Activated naive CD4-positive, alpha-beta T cell treated with anti-CD3 and anti-CD28 coated beads for 36 hours (primary cell): Measurements from ENCODE around the gene IGFBP2. TPM values are rescaled to one million over a fixed set of nuclear protein-coding genes. Genes with fewer than 3 reads are reported as not detected.
A peak's percentile ranks its signal among the peaks of the same experiment; 100 is the strongest.

Experiments used
- CTCF ChIA-PET: fragments of 350-600 bp; sonication (Branson Sonifier 250); formaldehyde crosslinking; loops from one replicate; lab custom pipeline; 2021; ENCODE audit warnings: antibody characterized with exemption; lab: Charles Lee
- DNase-seq: peaks from one replicate; pipeline ENCODE4 v3.0.0-alpha.2; 2020
- H3K27ac Mint-ChIP-seq: one replicate; pipeline ENCODE4 v1.8.0; 2021; ENCODE audit warnings: mild to moderate bottlenecking, mixed read lengths
- H3K27me3 Mint-ChIP-seq: one replicate; pipeline ENCODE4 v1.8.0; 2021; ENCODE audit warnings: low read depth, mixed read lengths
- H3K36me3 Mint-ChIP-seq: one replicate; pipeline ENCODE4 v1.8.0; 2021; ENCODE audit warnings: low read depth, mixed read lengths
- H3K4me1 Mint-ChIP-seq: one replicate; pipeline ENCODE4 v1.8.0; 2021; ENCODE audit warnings: low read depth, mixed read lengths
- H3K4me3 Mint-ChIP-seq: one replicate; pipeline ENCODE4 v1.8.0; 2021; ENCODE audit warnings: mild to moderate bottlenecking, moderate library complexity, mixed read lengths
- H3K9me3 Mint-ChIP-seq: one replicate; pipeline ENCODE4 v1.8.0; 2021; ENCODE audit warnings: mixed read lengths
- intact Hi-C: fragments of 100-400 bp; cut with micrococcal nuclease; formaldehyde crosslinking; loops from one replicate; pipeline ENCODE4 v1.15.1; 2023
- total RNA-seq, 2 experiments: library from RNA; stranded (reverse); gene quantifications; one replicate each; pipeline ENCODE4 v1.2.3, GENCODE V29; 2021

Gene IGFBP2
- total RNA-seq, 2 experiments from 2014 or later: 2.4 to 2.7 TPM

- CTCF ChIA-PET: no interaction called here
- intact Hi-C loops: no loop called here
- Mint-ChIP-seq H3K27ac (no peak overlapping the region), H3K27me3 (no peaks in the 10 kb centered on the region), H3K9me3 (no peaks in the 10 kb centered on the region), H3K4me3 (no peak overlapping the region), H3K36me3 (no peaks in the 10 kb centered on the region), H3K4me1 (peaks cover 9% of the 10 kb centered on the region)
- DNase-seq: no peak
Measured at GRCh38 chr2:216618785-216619184, 14.4 kb upstream of the IGFBP2 start.

- Mint-ChIP-seq H3K27me3 (no peaks in the 10 kb centered on the region), H3K4me3 (no peak overlapping the region), H3K27ac (peak overlapping the region; percentile 75), H3K9me3 (no peaks in the 10 kb centered on the region), H3K4me1 (peaks cover 9% of the 10 kb centered on the region), H3K36me3 (no peaks in the 10 kb centered on the region)
- DNase-seq: peak; percentile 54
- CTCF ChIA-PET: no interaction called here
- intact Hi-C loops: no loop called here
Measured at GRCh38 chr2:216619411-216620393, 13.5 kb upstream of the IGFBP2 start.

- H3K27me3 Mint-ChIP-seq: no peaks in the 10 kb centered on the region
- CTCF ChIA-PET: interaction anchor here (1.2 kb wide), 1 partner anchor 111 kb away, joined by 3 read pairs; no protein-coding TSS in a partner anchor
- no peak overlapping the region for H3K4me3 Mint-ChIP-seq
- no peaks in the 10 kb centered on the region for H3K36me3 Mint-ChIP-seq
- H3K9me3 Mint-ChIP-seq: no peaks in the 10 kb centered on the region
- H3K27ac Mint-ChIP-seq: no peak overlapping the region
- intact Hi-C loops: no loop called here
- no peak for DNase-seq
- H3K4me1 Mint-ChIP-seq: peaks cover 9% of the 10 kb centered on the region
Measured at GRCh38 chr2:216620786-216621185, 12.4 kb upstream of the IGFBP2 start.

- no peak overlapping the region for H3K4me3 Mint-ChIP-seq
- no peaks in the 10 kb centered on the region for H3K36me3 Mint-ChIP-seq
- intact Hi-C loops: no loop called here
- CTCF ChIA-PET: interaction anchor here (1.2 kb wide), 1 partner anchor 112 kb away, joined by 3 read pairs; no protein-coding TSS in a partner anchor
- H3K27me3 Mint-ChIP-seq: no peaks in the 10 kb centered on the region
- H3K9me3 Mint-ChIP-seq: no peaks in the 10 kb centered on the region
- H3K4me1 Mint-ChIP-seq: peaks cover 9% of the 10 kb centered on the region
- no peak for DNase-seq
- no peak overlapping the region for H3K27ac Mint-ChIP-seq
Measured at GRCh38 chr2:216621292-216621691, 11.9 kb upstream of the IGFBP2 start.

GRCh38 chr2:216622526-216622925 lies 10.7 kb upstream of the IGFBP2 start:
- H3K27me3 Mint-ChIP-seq: no peaks in the 10 kb centered on the region
- no peak overlapping the region for H3K4me3 Mint-ChIP-seq
- peaks cover 9% of the 10 kb centered on the region for H3K4me1 Mint-ChIP-seq
- no peaks in the 10 kb centered on the region for H3K9me3 Mint-ChIP-seq
- intact Hi-C loops: no loop called here
- CTCF ChIA-PET: no interaction called here
- no peak overlapping the region for H3K27ac Mint-ChIP-seq
- DNase-seq: no peak
- no peaks in the 10 kb centered on the region for H3K36me3 Mint-ChIP-seq

- no peaks in the 10 kb centered on the region for H3K36me3 Mint-ChIP-seq
- intact Hi-C loops: no loop called here
- H3K27ac Mint-ChIP-seq: no peak overlapping the region
- CTCF ChIA-PET: no interaction called here
- H3K9me3 Mint-ChIP-seq: no peaks in the 10 kb centered on the region
- H3K27me3 Mint-ChIP-seq: no peaks in the 10 kb centered on the region
- H3K4me3 Mint-ChIP-seq: no peak overlapping the region
- H3K4me1 Mint-ChIP-seq: peaks cover 9% of the 10 kb centered on the region
- no peak for DNase-seq
Measured at GRCh38 chr2:216624251-216624650, 9.0 kb upstream of the IGFBP2 start.

- Mint-ChIP-seq H3K9me3 (no peaks in the 10 kb centered on the region), H3K36me3 (no peaks in the 10 kb centered on the region), H3K27me3 (peaks cover 8% of the 10 kb centered on the region), H3K4me1 (no peaks in the 10 kb centered on the region), H3K4me3 (no peak overlapping the region), H3K27ac (no peak overlapping the region)
- CTCF ChIA-PET: no interaction called here
- DNase-seq: no peak
- intact Hi-C loops: no loop called here
Measured at GRCh38 chr2:216626168-216626874, 6.9 kb upstream of the IGFBP2 start.

- Mint-ChIP-seq H3K4me1 (no peaks in the 10 kb centered on the region), H3K27ac (no peak overlapping the region), H3K27me3 (peaks cover 11% of the 10 kb centered on the region), H3K4me3 (no peak overlapping the region), H3K9me3 (no peaks in the 10 kb centered on the region), H3K36me3 (no peaks in the 10 kb centered on the region)
- DNase-seq: no peak
- intact Hi-C loops: no loop called here
- CTCF ChIA-PET: interaction anchor here (0.6 kb wide), 1 partner anchor 40 kb away, joined by 3 read pairs; no protein-coding TSS in a partner anchor
Measured at GRCh38 chr2:216626875-216627245, 6.4 kb upstream of the IGFBP2 start.

GRCh38 chr2:216629784-216630183 lies 3.4 kb upstream of the IGFBP2 start:
- peaks cover 32% of the 10 kb centered on the region for H3K27me3 Mint-ChIP-seq
- CTCF ChIA-PET: no interaction called here
- no peak overlapping the region for H3K27ac Mint-ChIP-seq
- intact Hi-C loops: no loop called here
- peaks cover 13% of the 10 kb centered on the region for H3K4me1 Mint-ChIP-seq
- H3K9me3 Mint-ChIP-seq: no peaks in the 10 kb centered on the region
- DNase-seq: no peak
- no peaks in the 10 kb centered on the region for H3K36me3 Mint-ChIP-seq
- H3K4me3 Mint-ChIP-seq: no peak overlapping the region

GRCh38 chr2:216632346-216632951 lies 771 bp upstream of the IGFBP2 start:
- intact Hi-C loops: no loop called here
- Mint-ChIP-seq H3K9me3 (no peaks in the 10 kb centered on the region), H3K27ac (no peak overlapping the region), H3K4me3 (peak overlapping the region; percentile 75), H3K27me3 (peaks cover 57% of the 10 kb centered on the region), H3K36me3 (no peaks in the 10 kb centered on the region), H3K4me1 (peaks cover 27% of the 10 kb centered on the region)
- CTCF ChIA-PET: interaction anchor here (1.1 kb wide), 1 partner anchor 627 kb away, joined by 3 read pairs; no protein-coding TSS in a partner anchor
- DNase-seq: no peak

GRCh38 chr2:216633616-216634369 lies 573 bp downstream of the IGFBP2 start:
- no peak for DNase-seq
- H3K27ac Mint-ChIP-seq: no peak overlapping the region

More at GRCh38 chr2:216633616-216634369, 573 bp downstream of the IGFBP2 start:
- CTCF ChIA-PET: no interaction called here
- peak overlapping the region; percentile 69 for H3K4me3 Mint-ChIP-seq
- no peaks in the 10 kb centered on the region for H3K9me3 Mint-ChIP-seq
- peaks cover 27% of the 10 kb centered on the region for H3K4me1 Mint-ChIP-seq
- intact Hi-C loops: no loop called here
- H3K36me3 Mint-ChIP-seq: no peaks in the 10 kb centered on the region
- H3K27me3 Mint-ChIP-seq: peaks cover 60% of the 10 kb centered on the region
